Panc1 (cell line): ENCODE results near the gene HABP4.

ENCODE experiments used
- CTCF ChIP-seq: fragments of 450-650 bp; IDR thresholded peaks from 2 replicates; pipeline ENCODE4 v1.5.1; 2017; ENCODE audit warnings: mild to moderate bottlenecking
- POLR2AphosphoS5 ChIP-seq: IDR thresholded peaks from 2 replicates; pipeline ENCODE4 v1.6.1; 2012; ENCODE audit warnings: mild to moderate bottlenecking, low read depth, low read length, moderate library complexity
- REST ChIP-seq, 2 experiments: IDR thresholded peaks; 2 replicates each; pipeline ENCODE4 v1.6.1; 2011 to 2012; ENCODE audit warnings: low read depth in 2 of 2, control low read depth in 1 of 2, low read length in 1 of 2, mild to moderate bottlenecking in 1 of 2, moderate library complexity in 1 of 2; ENCODE audit not compliant: insufficient read depth in 1 of 2
- SIN3A ChIP-seq: IDR thresholded peaks from 2 replicates; pipeline ENCODE4 v1.6.1; 2012; ENCODE audit warnings: low read depth, mild to moderate bottlenecking, low read length, moderate library complexity, borderline replicate concordance; ENCODE audit not compliant: insufficient read depth
- TCF7L2 ChIP-seq: IDR thresholded peaks from 2 replicates; pipeline ENCODE4 v1.6.1; 2011; ENCODE audit warnings: mild to moderate bottlenecking, low read depth, low read length, inconsistent platforms

GRCh38 chr9:96510258-96510657, 60.3 kb downstream of the HABP4 start:
- TF ChIP-seq CTCF (no peak), REST (IDR thresholded peaks at IDR 0.05; ENCODE audit: insufficient read depth in 1 of 2, low read depth in 2 of 2, low read length in 1 of 2) (no peak), TCF7L2 (no peak), POLR2AphosphoS5 (no peak), SIN3A (no peak)
